Stimulated activated memory B cell treated with anti-CD40 and anti-IgM and Interleukin-4, amounts not matched to agents 10 μg/mL and 1 μg/mL and 100 μg/mL, for 72 hours (primary cell): ENCODE results near the gene FOXL2NB.

Experiments
- ATAC-seq: fragments of 150-1000 bp; cut with Tn5 transposase; 2 replicates; pipeline ENCODE4 v1.10.0; 2021
- H3K27ac Mint-ChIP-seq: one replicate; pipeline ENCODE4 v1.8.0; 2022; ENCODE audit warnings: mild to moderate bottlenecking, mixed read lengths
- H3K27me3 Mint-ChIP-seq: one replicate; pipeline ENCODE4 v1.8.0; 2022; ENCODE audit warnings: mixed read lengths
- H3K36me3 Mint-ChIP-seq: one replicate; pipeline ENCODE4 v1.8.0; 2022; ENCODE audit warnings: mixed read lengths
- H3K4me1 Mint-ChIP-seq: one replicate; pipeline ENCODE4 v1.8.0; 2022; ENCODE audit warnings: mixed read lengths
- H3K4me3 Mint-ChIP-seq: one replicate; pipeline ENCODE4 v1.8.0; 2022; ENCODE audit warnings: mild to moderate bottlenecking, moderate library complexity, mixed read lengths
- H3K9me3 Mint-ChIP-seq: one replicate; pipeline ENCODE4 v1.8.0; 2022; ENCODE audit warnings: mixed read lengths

Gene FOXL2NB

DNA sequence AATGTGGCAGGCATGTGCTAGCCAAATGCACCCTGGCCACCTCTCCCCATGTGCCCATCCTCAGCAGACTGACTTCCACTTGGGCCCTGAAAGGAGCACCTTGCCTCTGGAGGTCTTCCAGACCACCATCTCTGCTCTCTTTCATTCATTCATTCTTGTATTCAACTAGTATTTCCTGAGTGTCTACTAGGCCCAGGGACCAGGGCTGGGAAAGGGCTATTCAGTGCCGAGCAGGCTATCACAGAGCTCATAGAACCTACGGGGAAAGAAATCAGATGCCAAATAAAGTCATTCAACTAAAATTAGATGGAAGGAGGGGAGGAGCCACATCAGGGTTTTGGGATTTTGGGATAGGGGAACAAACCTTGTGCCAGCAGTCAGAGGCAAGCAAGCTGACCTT lies 40.2 kb downstream of the FOXL2NB start:
- Mint-ChIP-seq H3K27me3 (no peaks in the 10 kb centered on the region), H3K9me3 (no peaks in the 10 kb centered on the region), H3K36me3 (no peaks in the 10 kb centered on the region), H3K27ac (no peak overlapping the region), H3K4me3 (no peak overlapping the region), H3K4me1 (no peaks in the 10 kb centered on the region)
- ATAC-seq, result no peak

DNA sequence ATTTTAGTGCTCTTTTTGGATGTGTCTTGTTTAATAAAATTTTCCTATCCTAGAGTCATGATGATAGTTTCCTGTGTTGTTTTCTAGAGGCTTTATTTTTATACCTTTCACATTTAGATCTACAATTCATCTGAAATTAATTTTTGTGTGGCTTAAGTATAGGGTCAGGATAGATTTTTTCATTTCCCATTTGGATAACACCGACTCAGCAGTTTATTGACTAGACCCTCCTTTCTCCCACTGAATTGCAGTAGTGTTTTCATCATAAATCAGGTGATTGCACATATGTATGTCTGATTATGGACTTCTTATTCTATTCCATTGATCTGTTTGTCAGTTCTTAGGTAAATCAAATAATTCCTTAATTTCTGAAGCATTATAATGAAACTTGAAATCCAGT lies 48.7 kb downstream of the FOXL2NB start:
- H3K27ac Mint-ChIP-seq, result no peak overlapping the region
- H3K27me3 Mint-ChIP-seq, result peaks cover 16% of the 10 kb centered on the region
- H3K36me3 Mint-ChIP-seq, result no peaks in the 10 kb centered on the region

More for the DNA sequence above, 48.7 kb downstream of the FOXL2NB start:
- Mint-ChIP-seq H3K9me3 (peaks cover 5% of the 10 kb centered on the region), H3K4me3 (no peak overlapping the region), H3K4me1 (no peaks in the 10 kb centered on the region)
- no peak for ATAC-seq
